ENCODE data around the gene SPRY1. TPM values are rescaled to one million over a fixed set of nuclear protein-coding genes. Genes with fewer than 3 reads are reported as not detected.

Gene SPRY1
- total RNA-seq, 1 experiment from 2014 or later: 4.8 TPM

- Histone ChIP-seq H3K27me3 (ENCODE audit: insufficient read depth, low read length) (no peaks in the 10 kb centered on the region), H3K9me3 (ENCODE audit: control insufficient read depth in 1 of 2, insufficient read depth in 1 of 2, low read depth in 1 of 2, low read length in 2 of 2) (no peaks in the 10 kb centered on the region), H3K27ac (ENCODE audit: low read depth, low read length) (no peak overlapping the region), H3K9ac (ENCODE audit: low read length) (no peak overlapping the region), H3K9me2 (ENCODE audit: insufficient read depth) (no peaks in the 10 kb centered on the region), H3K36me3 (ENCODE audit: control insufficient read depth in 1 of 2, insufficient read depth in 2 of 2, low read length in 2 of 2) (no peaks in the 10 kb centered on the region), H4K20me1 (ENCODE audit: insufficient read depth) (no peaks in the 10 kb centered on the region), H3K79me2 (ENCODE audit: insufficient read depth, low read length) (no peaks in the 10 kb centered on the region), H3K4me3 (replicated peaks in 1 of 2; ENCODE audit: low read depth in 1 of 2, low read length in 2 of 2) (no peak overlapping the region), H2AFZ (ENCODE audit: low read depth, low read length, poor library complexity, severe bottlenecking) (no peak overlapping the region), H3K4me2 (ENCODE audit: low read length) (no peak overlapping the region), H3K4me1 (ENCODE audit: control insufficient read depth in 1 of 2, insufficient read depth in 2 of 2, low read length in 2 of 2) (peaks cover 0 to 1% of the 10 kb centered on the region in 2 experiments; a peak in 1 of 4 replicates)
- CTCF ChIA-PET: no interaction called here
- intact Hi-C loops (cut with micrococcal nuclease): no loop called here
- no peak for TF ChIP-seq FOSL1 (IDR thresholded peaks at IDR 0.05; ENCODE audit: low read depth)
- no peak for TF ChIP-seq EZH2 (IDR thresholded peaks at IDR 0.05)
- TF ChIP-seq CBX3 (IDR thresholded peaks at IDR 0.05; ENCODE audit: low read depth): no peak
- no peak for TF ChIP-seq EGR1 (IDR thresholded peaks at IDR 0.05; ENCODE audit: low read depth)
- no peak for TF ChIP-seq ZBTB33 (IDR thresholded peaks at IDR 0.05; ENCODE audit: extremely low read depth, insufficient replicate concordance, low read length)
- TF ChIP-seq MAX (IDR thresholded peaks at IDR 0.05): no peak
- no peak for TF ChIP-seq SP1 (IDR thresholded peaks at IDR 0.05; ENCODE audit: low read depth)
- no peak for TF ChIP-seq EZH2phosphoT487 (IDR thresholded peaks at IDR 0.05; ENCODE audit: borderline replicate concordance)
- POLR2A ChIA-PET: no interaction called here
- RAD21 ChIA-PET (ENCODE audit: low non-redundant PET in 1 of 2, low total read pairs in 2 of 2, uncharacterized antibody in 2 of 2, unreplicated experiment in 2 of 2): no interaction called here
- BruUV-seq (replicated peaks): no TSS peak
- DNase-seq (ENCODE audit: low read depth, low spot score): no peak
- ATAC-seq: no peak
Observed at GRCh38 chr4:123412700-123413512, 16.3 kb downstream of the SPRY1 start.
